Kidney (tissue), 14 donors: ENCODE measurements around the gene NAA35. TPM values are rescaled to one million over a fixed set of nuclear protein-coding genes. Genes with fewer than 3 reads are reported as not detected.
A peak's percentile ranks its signal among the peaks of the same experiment; 100 is the strongest.

ENCODE experiments used
- DNase-seq, 5 donors: peaks; one replicate each; pipeline ENCODE4 v3.0.0-alpha.2; 2013 to 2020
- FAIRE-seq: peaks from 2 replicates; lab custom pipeline; 2012; peaks lifted over from hg19 to GRCh38; lab: Jason Lieb, UNC
- H3K27ac ChIP-seq, 2 donors: one replicate each; pipeline ENCODE4 v1.7.0; 2013; ENCODE audit warnings: low read depth in 2 of 2, low read length in 2 of 2, inconsistent platforms in 1 of 2
- H3K27me3 ChIP-seq: one replicate; pipeline ENCODE4 v1.7.1; 2013; ENCODE audit warnings: low read length, inconsistent platforms; ENCODE audit not compliant: control insufficient read depth, insufficient read depth
- H3K36me3 ChIP-seq, 3 donors: one replicate each; pipeline versions ENCODE4 v1.7.0 to v1.7.1; 2013; ENCODE audit warnings: low read length in 3 of 3, control low read depth in 1 of 3, inconsistent platforms in 1 of 3; ENCODE audit not compliant: insufficient read depth in 3 of 3, control insufficient read depth in 2 of 3
- H3K4me1 ChIP-seq, 3 donors: one replicate each; pipeline versions ENCODE4 v1.7.0 to v1.7.1; 2013; ENCODE audit warnings: low read length in 3 of 3, inconsistent platforms in 1 of 3, low read depth in 1 of 3; ENCODE audit not compliant: control insufficient read depth in 2 of 3, insufficient read depth in 2 of 3
- H3K4me3 ChIP-seq, 3 donors: one replicate each; pipeline versions ENCODE4 v1.7.0 to v1.8.1; 2013; ENCODE audit warnings: low read length in 3 of 3, control low read depth in 1 of 3, inconsistent platforms in 1 of 3
- H3K9ac ChIP-seq, 3 donors: one replicate each; pipeline versions ENCODE4 v1.7.0 to v1.7.1; 2013; ENCODE audit warnings: low read length in 3 of 3, control low read depth in 1 of 3, inconsistent platforms in 1 of 3
- H3K9me3 ChIP-seq, 3 donors: one replicate each; pipeline versions ENCODE4 v1.7.0 to v1.7.1; 2013; ENCODE audit warnings: low read length in 3 of 3, control low read depth in 1 of 3, inconsistent platforms in 1 of 3; ENCODE audit not compliant: control insufficient read depth in 2 of 3, insufficient read depth in 1 of 3
- intact Hi-C: fragments of 100-400 bp; cut with DNase I; formaldehyde crosslinking; loops from one replicate; pipeline ENCODE4 v1.11.1; 2022
- polyA plus RNA-seq: library from polyadenylated mRNA; stranded (reverse); fragments of 350-450 nt; fragmentation: Illumina TruSeq; extraction: RNeasy Lipid Tissue Mini Kit (QIAGEN cat#74804); gene quantifications from one replicate; pipeline ENCODE4 v1.2.3, GENCODE V29; 2014; ENCODE audit warnings: low read depth, low replicate concordance; ENCODE audit not compliant: insufficient read depth
- total RNA-seq: library from RNA; stranded (reverse); fragmentation: NEBNext Ultra II Directional; extraction: Animal tissue kit (Norgen Biotek cat#: 25700); gene quantifications from one replicate; pipeline ENCODE4 v1.2.1, GENCODE V29; 2021
- TF ChIP-seq, protein P1 (sequence below): IDR thresholded peaks from 3 replicates; pipeline ENCODE4 v1.5.1; 2012; ENCODE audit warnings: mild to moderate bottlenecking, moderate library complexity, borderline replicate concordance; ENCODE audit not compliant: insufficient read depth; ENCODE audit errors: extremely low read depth
- donor health status: control.
- donor health status: control.
- donor health status: control.
- donor health status: control.
- donor health status: control.
- donor health status: DM: yes; HTN: yes; CAD: no.
- donor health status: Normal renal cell carcinoma (clear cell type).

The NAA35 gene
- total and polyA plus RNA-seq, 2 donors from 2014 or later: 10.8 to 25.3 TPM

DNA sequence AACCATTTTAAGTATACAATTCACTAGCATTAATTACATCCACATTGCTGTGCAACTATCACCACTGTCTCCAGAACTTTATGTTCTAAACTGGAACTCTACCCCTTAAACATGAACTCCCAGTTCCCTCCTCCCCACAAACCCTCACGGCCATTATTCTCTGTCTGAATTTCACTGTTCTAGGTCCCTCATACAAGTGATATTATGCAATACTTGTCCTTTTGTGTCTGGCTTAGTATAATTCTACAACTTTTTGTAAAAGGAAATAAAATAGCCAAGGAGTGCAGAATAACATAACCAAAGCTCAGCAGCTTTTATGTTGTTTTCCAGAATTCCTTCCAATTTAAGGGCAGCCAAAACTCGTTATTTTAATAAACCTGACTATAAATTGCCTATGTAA, 53.2 kb downstream of the NAA35 start:
- H3K4me3 ChIP-seq: no peak overlapping the region
- peaks cover 0 to 5% (median 3%) of the 10 kb centered on the region in 3 donors for H3K36me3 ChIP-seq
- H3K27me3 ChIP-seq: no peaks in the 10 kb centered on the region
- no peak overlapping the region for H3K27ac ChIP-seq
- TF ChIP-seq, protein P1, sequence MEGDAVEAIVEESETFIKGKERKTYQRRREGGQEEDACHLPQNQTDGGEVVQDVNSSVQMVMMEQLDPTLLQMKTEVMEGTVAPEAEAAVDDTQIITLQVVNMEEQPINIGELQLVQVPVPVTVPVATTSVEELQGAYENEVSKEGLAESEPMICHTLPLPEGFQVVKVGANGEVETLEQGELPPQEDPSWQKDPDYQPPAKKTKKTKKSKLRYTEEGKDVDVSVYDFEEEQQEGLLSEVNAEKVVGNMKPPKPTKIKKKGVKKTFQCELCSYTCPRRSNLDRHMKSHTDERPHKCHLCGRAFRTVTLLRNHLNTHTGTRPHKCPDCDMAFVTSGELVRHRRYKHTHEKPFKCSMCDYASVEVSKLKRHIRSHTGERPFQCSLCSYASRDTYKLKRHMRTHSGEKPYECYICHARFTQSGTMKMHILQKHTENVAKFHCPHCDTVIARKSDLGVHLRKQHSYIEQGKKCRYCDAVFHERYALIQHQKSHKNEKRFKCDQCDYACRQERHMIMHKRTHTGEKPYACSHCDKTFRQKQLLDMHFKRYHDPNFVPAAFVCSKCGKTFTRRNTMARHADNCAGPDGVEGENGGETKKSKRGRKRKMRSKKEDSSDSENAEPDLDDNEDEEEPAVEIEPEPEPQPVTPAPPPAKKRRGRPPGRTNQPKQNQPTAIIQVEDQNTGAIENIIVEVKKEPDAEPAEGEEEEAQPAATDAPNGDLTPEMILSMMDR: no peak
- DNase-seq: peak in 1 of 5 donors; percentile 6
- no peaks in the 10 kb centered on the region for H3K4me1 ChIP-seq
- FAIRE-seq: no peak
- no peaks in the 10 kb centered on the region for H3K9me3 ChIP-seq
- H3K9ac ChIP-seq: no peak overlapping the region
- intact Hi-C loops: no loop called here

DNA sequence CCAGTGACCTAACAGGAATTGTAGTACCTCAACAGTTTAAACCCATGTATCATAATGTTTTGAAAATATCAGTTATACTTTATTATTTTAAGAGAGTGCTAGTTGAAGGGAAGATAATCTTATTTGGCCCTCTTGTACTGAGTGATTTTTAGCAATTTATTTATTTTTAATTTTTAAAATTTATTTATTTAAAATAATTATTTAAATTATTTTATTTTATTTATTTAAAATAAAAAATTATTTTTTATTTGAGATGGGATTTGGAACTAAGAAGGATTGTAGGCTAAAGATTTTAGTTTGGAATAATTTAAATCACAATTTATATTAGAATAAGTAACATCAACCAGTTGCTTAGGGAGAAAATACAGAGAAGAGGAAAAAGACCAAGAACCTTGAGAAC, 54.2 kb downstream of the NAA35 start:
- TF ChIP-seq, protein P1: no peak
- no peaks in the 10 kb centered on the region for H3K27me3 ChIP-seq
- no peaks in the 10 kb centered on the region for H3K9me3 ChIP-seq
- intact Hi-C loops: no loop called here
- no peak overlapping the region for H3K4me3 ChIP-seq
- H3K4me1 ChIP-seq: no peaks in the 10 kb centered on the region
- H3K27ac ChIP-seq: no peak overlapping the region
- H3K36me3 ChIP-seq: peaks cover 0 to 5% (median 3%) of the 10 kb centered on the region in 3 donors
- DNase-seq (no peak), FAIRE-seq (peak; percentile 92)
- no peak overlapping the region for H3K9ac ChIP-seq

DNA sequence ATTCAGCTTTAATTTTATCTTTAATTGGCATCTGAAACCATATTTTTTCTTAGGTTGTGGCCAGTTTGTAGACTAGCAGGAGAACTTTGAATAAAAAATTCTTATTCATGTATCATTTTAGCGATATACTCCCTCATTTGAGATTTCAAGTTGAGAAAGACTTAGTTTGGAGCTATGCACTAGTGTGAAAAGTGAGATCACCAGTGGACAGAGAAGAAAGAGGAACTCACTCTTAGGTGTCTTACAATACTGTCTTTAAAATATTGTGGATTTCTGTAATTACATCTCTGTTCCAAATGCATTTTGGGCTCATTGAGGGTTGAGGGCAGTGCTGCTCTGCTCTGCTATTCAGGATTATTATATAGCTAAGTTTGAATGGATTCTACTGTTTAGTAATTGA, 54.7 kb downstream of the NAA35 start:
- no peak overlapping the region for H3K9ac ChIP-seq
- no peaks in the 10 kb centered on the region for H3K9me3 ChIP-seq
- intact Hi-C loops: no loop called here
- peaks cover 0 to 5% (median 2%) of the 10 kb centered on the region in 3 donors for H3K36me3 ChIP-seq
- no peak overlapping the region for H3K4me3 ChIP-seq
- no peak for FAIRE-seq
- no peak for DNase-seq
- TF ChIP-seq, protein P1: no peak
- no peaks in the 10 kb centered on the region for H3K27me3 ChIP-seq
- no peaks in the 10 kb centered on the region for H3K4me1 ChIP-seq
- no peak overlapping the region for H3K27ac ChIP-seq

DNA sequence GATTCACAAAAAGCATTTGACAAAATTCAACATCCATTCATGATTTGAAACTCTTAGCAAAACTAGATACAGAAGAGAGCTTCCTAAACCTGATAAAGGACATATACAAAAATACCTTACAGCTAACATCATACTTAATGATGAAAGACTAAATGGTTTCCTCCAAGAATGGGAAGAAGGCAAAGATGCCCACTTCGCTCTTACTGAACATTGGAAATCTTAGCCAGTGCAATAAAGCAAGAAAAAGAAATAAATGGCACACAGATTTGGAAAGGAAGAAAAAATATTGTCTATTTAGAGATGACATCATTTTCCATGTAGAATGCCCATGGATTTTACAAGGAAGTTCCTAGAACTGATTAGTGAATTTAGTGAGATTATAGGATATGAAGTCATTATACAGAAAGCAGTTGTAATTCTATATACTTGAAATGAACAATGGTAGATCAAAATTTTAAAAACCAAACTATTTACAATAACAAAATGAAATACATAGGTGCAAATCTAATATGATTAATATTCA, 64.4 kb downstream of the NAA35 start:
- no peaks in the 10 kb centered on the region for H3K4me1 ChIP-seq
- TF ChIP-seq, protein P1: no peak
- H3K27ac ChIP-seq: no peak overlapping the region
- no peak for DNase-seq
- FAIRE-seq: no peak
- intact Hi-C loops: no loop called here
- H3K36me3 ChIP-seq: peaks cover 7 to 18% (median 13%) of the 10 kb centered on the region in 3 donors
- peaks cover 0 to 4% (median 3%) of the 10 kb centered on the region in 3 donors for H3K9me3 ChIP-seq
- H3K27me3 ChIP-seq: no peaks in the 10 kb centered on the region
- no peak overlapping the region for H3K4me3 ChIP-seq
- no peak overlapping the region for H3K9ac ChIP-seq
